ENCODE measurements around the gene ACOT13.
"Not testable (repeated sequence)": the region's sequence is repeated elsewhere in the genome, so short reads cannot be mapped to it uniquely, and the experiment has no call there.

The ACOT13 gene

GRCh38 chr6:24704468-24704867 lies 37.6 kb downstream of the ACOT13 start:
- no peak for TF ChIP-seq CTCF (IDR thresholded peaks at IDR 0.05; ENCODE audit: low read depth, low read length, missing control alignments)
- H3K4me3 ChIP-seq (ENCODE audit: low read depth, low read length): no peak overlapping the region
- DNase-seq (ENCODE audit: low read depth): no peak

GRCh38 chr6:24708612-24709011 lies 41.7 kb downstream of the ACOT13 start:
- no peak for TF ChIP-seq CTCF (IDR thresholded peaks at IDR 0.05; ENCODE audit: low read depth, low read length, missing control alignments)
- H3K4me3 ChIP-seq (ENCODE audit: low read depth, low read length): no peak overlapping the region
- DNase-seq (ENCODE audit: low read depth): no peak

GRCh38 chr6:24709014-24709711 lies 42.3 kb downstream of the ACOT13 start:
- no peak overlapping the region for H3K4me3 ChIP-seq (ENCODE audit: low read depth, low read length)
- no peak for DNase-seq (ENCODE audit: low read depth)
- no peak for TF ChIP-seq CTCF (IDR thresholded peaks at IDR 0.05; ENCODE audit: low read depth, low read length, missing control alignments)

- no peak for DNase-seq (ENCODE audit: low read depth)
- no peak overlapping the region for H3K4me3 ChIP-seq (ENCODE audit: low read depth, low read length)
- TF ChIP-seq CTCF (IDR thresholded peaks at IDR 0.05; ENCODE audit: low read depth, low read length, missing control alignments): no peak
Observed at GRCh38 chr6:24710519-24711303, 43.8 kb downstream of the ACOT13 start.

GRCh38 chr6:24716602-24717148 lies 49.8 kb downstream of the ACOT13 start:
- H3K4me3 ChIP-seq (ENCODE audit: low read depth, low read length): not testable (repeated sequence)

GRCh38 chr6:24718449-24719124 lies 51.7 kb downstream of the ACOT13 start:
- TF ChIP-seq CTCF (IDR thresholded peaks at IDR 0.05; ENCODE audit: low read depth, low read length, missing control alignments): no peak
- no peak for DNase-seq (ENCODE audit: low read depth)
- peak overlapping the region; percentile 99 for H3K4me3 ChIP-seq (ENCODE audit: low read depth, low read length)

More at GRCh38 chr6:24716602-24717148, 49.8 kb downstream of the ACOT13 start:
- not testable (repeated sequence) for DNase-seq (ENCODE audit: low read depth)

Measured in GM12864 (cell line).